Left colon (tissue), 2 donors: Measurements from ENCODE around the gene SUMO4. TPM values are rescaled to one million over a fixed set of nuclear protein-coding genes. Genes with fewer than 3 reads are reported as not detected.
"Not testable (repeated sequence)": the region's sequence is repeated elsewhere in the genome, so short reads cannot be mapped to it uniquely, and the experiment has no call there.

ENCODE experiments used
- ATAC-seq: fragments of 200-7000 bp; cut with Tn5 transposase; one replicate; pipeline ENCODE4 v1.9.1; 2020; ENCODE audit warnings: mild to moderate bottlenecking, moderate library complexity
- DNase-seq, 2 donors: peaks; one replicate each; pipeline ENCODE4 v3.0.0-alpha.2; 2020
- intact Hi-C, 2 donors: fragments of 100-400 bp; cut with DNase I in 1 of 2; cut with micrococcal nuclease in 1 of 2; formaldehyde crosslinking; loops; one replicate each; pipeline versions ENCODE4 v1.11.2 to v1.14.0; 2022; cut with DNase I, micrococcal nuclease
- total RNA-seq, 2 donors: library from RNA; stranded (reverse); fragmentation: NEBNext Ultra II Directional; extraction: Animal tissue kit (Norgen Biotek cat#: 25700); gene quantifications; one replicate each; pipeline ENCODE4 v1.2.1, GENCODE V29; 2021
- donor health status: DM: no; HTN: no; CAD: no.
- donor health status: DM: yes; HTN: yes; CAD: no.

The SUMO4 gene
- total RNA-seq, 2 donors from 2014 or later, result 2.1 to 2.7 TPM

DNA sequence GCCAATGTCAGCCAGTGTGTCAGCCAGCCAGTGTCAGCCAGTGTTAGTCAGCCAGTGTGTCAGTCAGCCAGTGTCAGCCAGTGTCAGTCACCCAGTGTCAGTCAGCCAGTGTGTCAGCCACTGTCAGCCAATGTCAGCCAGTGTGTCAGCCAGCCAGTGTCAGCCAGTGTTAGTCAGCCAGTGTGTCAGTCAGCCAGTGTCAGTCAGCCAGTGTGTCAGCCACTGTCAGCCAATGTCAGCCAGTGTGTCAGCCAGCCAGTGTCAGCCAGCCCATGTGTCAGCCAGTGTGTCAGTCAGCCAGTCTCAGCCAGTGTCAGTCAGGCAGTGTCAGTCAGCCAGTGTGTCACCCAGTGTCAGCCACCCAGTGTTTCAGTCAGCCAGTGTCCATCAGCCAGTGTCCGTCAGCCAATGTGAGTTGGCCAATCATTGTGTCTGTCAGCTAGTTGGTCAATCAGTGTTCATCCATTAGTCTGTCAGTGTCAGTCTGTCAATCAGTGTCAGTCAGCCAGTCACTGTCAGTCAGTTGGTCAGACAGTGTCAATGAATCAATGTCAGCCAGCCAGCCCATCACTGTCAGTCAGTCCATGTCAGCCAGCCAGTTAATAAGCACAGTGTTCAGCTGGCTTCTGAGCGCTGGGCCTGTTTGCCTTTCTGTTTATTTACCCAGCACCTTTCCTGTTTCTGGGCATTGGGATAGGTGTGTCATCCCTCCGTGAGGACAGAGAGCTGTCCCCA, 44.5 kb downstream of the SUMO4 start:
- DNase-seq, intact Hi-C loops: not testable (repeated sequence)
- ATAC-seq, result peak; percentile 47

- ATAC-seq (no peak), DNase-seq (no peak)
- intact Hi-C loops, result no loop called here
Measured at GRCh38 chr6:149445095-149445466, 45.0 kb downstream of the SUMO4 start.

GRCh38 chr6:149445573-149445972, 45.5 kb downstream of the SUMO4 start:
- ATAC-seq, result no peak
- intact Hi-C loops, result no loop called here
- DNase-seq, result no peak

DNA sequence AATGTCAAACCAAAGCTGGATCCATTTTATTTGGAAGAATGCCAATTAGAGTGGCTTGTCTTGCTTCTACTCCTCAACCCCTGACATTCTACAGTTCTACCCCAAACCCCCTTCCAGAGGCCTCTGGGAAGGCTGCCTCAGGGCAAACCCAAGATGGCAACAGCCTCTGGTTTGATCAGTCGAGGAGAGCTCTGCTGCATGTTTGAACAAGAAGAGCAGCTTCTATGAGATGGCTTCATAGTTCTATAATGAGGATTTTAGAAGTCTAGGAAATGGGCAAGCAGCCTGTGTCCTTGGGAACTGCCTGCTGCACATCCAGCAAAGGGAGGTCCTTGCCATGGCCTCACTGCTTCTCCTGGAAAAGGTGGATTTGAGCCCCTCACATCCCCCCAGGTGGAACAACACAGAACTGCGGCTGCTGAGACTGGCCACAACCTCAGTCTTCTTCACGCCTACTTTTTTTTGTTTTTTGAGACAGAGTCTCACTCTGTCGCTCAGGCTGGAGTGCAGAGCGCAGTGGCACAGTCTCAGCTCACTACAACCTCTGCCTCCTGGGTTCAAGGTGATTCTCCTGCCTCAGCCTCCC, 46.8 kb downstream of the SUMO4 start:
- DNase-seq (no peak), ATAC-seq (no peak)
- intact Hi-C loops, result no loop called here

GRCh38 chr6:149448821-149449453, 48.9 kb downstream of the SUMO4 start:
- DNase-seq (no peak), ATAC-seq (no peak)
- intact Hi-C loops, result no loop called here

DNA sequence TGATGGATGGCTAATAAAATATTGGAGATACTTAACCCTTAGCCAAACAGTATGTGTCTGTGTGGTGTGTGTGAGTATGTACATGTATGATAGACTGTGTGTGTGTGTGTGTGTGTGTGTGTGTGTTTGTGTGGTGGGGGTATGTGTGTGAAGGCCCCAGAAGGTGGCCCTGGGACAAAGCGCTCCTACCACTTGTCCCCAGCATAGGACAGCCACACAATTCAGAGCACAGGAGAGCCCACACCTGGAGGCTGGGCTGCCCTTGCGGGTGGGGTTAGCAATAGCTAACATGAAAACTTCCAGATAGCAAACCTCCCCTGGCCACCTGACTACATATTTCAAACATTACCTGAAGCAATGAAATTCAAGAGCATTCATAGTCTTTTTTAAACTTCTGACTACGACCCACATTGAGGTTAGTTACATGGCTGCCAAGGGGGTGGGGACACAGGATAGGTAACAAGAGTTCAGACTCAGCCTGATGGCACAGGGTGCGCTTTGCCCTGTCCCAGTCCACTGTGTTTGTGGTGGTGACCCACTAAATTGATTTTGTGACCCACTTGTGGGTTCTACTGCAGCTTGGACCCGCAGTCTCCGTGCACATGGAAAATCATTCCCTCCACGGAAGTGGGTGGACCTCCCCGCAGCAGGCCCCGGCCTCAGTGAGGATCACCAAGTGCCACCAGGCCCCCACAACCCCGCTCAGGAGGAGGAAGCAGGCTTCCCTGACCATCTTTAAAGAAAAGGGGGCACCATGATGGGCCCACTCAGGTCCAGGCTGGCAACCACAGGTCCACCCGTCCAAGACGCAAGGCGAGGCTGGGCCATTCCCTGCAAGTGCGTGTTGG, 50.0 kb downstream of the SUMO4 start:
- intact Hi-C loops, result no loop called here
- DNase-seq (no peak), ATAC-seq (no peak)

Other genes with a start within 250 kb of the SUMO4 start
- gene TAB2, start 82.5 kb upstream of the SUMO4 start, total RNA-seq, result 10 to 100 TPM; 57.7 to 69.5 TPM
- gene ZC3H12D, start 84.8 kb downstream of the SUMO4 start, total RNA-seq, result 1 to 10 TPM; 4.3 to 8.7 TPM
- 10 to 100 TPM; 18.6 to 24.3 TPM for gene PPIL4, start 145.8 kb downstream of the SUMO4 start, total RNA-seq
- 10 to 100 TPM; 39.4 to 48.1 TPM for gene GINM1, start 166.1 kb downstream of the SUMO4 start, total RNA-seq
- gene KATNA1, start 248.5 kb downstream of the SUMO4 start, total RNA-seq, result 10 to 100 TPM; 11.1 to 11.3 TPM